ENCODE results near the gene MAP2K5.

DNA sequence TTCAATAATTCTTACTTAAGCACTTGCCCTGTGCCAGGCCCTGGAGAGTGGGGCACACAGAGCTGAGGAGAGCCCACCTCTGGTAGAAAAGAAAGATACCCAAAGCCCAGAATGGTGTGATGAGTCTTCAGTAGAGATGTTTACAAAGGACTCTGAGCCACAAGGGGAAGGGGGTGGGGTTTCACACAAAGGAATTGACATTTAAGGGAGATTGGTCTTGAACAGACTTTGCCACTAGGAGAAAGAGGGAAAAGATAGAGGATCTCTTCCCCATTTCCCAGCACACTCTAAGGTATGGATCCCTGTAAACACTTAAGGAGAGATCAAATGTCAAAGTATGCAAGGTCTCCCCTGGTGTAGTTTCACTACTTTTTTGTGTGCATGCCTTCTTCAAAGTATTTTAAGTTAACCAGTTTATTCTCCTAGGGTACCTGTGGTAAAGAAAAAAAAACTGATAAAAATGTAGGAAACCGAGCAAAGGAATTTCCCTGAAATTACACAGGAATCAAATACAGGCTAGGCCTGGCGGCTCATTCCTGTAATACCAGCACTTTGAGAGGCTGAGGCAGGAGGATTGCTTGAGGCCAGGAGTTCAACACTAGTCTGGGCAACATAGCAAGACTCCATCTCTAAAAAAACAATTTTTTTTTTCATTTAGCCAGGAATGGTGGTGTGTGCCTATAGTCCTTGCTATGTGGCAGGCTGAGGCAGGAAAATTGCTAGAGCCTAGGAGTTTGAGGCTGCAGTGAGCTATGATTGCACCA, 165.2 kb downstream of the MAP2K5 start:
- no peak for TF ChIP-seq ZNF24 (tag by site-specific recombination; IDR thresholded peaks at IDR 0.05)
- TF ChIP-seq ZNF473 (tag by site-specific recombination; IDR thresholded peaks at IDR 0.05) = no peak
- TF ChIP-seq, protein P1, sequence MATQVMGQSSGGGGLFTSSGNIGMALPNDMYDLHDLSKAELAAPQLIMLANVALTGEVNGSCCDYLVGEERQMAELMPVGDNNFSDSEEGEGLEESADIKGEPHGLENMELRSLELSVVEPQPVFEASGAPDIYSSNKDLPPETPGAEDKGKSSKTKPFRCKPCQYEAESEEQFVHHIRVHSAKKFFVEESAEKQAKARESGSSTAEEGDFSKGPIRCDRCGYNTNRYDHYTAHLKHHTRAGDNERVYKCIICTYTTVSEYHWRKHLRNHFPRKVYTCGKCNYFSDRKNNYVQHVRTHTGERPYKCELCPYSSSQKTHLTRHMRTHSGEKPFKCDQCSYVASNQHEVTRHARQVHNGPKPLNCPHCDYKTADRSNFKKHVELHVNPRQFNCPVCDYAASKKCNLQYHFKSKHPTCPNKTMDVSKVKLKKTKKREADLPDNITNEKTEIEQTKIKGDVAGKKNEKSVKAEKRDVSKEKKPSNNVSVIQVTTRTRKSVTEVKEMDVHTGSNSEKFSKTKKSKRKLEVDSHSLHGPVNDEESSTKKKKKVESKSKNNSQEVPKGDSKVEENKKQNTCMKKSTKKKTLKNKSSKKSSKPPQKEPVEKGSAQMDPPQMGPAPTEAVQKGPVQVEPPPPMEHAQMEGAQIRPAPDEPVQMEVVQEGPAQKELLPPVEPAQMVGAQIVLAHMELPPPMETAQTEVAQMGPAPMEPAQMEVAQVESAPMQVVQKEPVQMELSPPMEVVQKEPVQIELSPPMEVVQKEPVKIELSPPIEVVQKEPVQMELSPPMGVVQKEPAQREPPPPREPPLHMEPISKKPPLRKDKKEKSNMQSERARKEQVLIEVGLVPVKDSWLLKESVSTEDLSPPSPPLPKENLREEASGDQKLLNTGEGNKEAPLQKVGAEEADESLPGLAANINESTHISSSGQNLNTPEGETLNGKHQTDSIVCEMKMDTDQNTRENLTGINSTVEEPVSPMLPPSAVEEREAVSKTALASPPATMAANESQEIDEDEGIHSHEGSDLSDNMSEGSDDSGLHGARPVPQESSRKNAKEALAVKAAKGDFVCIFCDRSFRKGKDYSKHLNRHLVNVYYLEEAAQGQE (tag by site-specific recombination; IDR thresholded peaks at IDR 0.05) = no peak
- TF ChIP-seq, protein P2, sequence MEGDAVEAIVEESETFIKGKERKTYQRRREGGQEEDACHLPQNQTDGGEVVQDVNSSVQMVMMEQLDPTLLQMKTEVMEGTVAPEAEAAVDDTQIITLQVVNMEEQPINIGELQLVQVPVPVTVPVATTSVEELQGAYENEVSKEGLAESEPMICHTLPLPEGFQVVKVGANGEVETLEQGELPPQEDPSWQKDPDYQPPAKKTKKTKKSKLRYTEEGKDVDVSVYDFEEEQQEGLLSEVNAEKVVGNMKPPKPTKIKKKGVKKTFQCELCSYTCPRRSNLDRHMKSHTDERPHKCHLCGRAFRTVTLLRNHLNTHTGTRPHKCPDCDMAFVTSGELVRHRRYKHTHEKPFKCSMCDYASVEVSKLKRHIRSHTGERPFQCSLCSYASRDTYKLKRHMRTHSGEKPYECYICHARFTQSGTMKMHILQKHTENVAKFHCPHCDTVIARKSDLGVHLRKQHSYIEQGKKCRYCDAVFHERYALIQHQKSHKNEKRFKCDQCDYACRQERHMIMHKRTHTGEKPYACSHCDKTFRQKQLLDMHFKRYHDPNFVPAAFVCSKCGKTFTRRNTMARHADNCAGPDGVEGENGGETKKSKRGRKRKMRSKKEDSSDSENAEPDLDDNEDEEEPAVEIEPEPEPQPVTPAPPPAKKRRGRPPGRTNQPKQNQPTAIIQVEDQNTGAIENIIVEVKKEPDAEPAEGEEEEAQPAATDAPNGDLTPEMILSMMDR (tag by site-specific recombination; IDR thresholded peaks at IDR 0.05) = no peak
- no peak for TF ChIP-seq ZNF23 (tag by site-specific recombination; IDR thresholded peaks at IDR 0.05; ENCODE audit: borderline replicate concordance)
- no peak for TF ChIP-seq ZNF114 (tag by site-specific recombination; IDR thresholded peaks at IDR 0.05)
- TF ChIP-seq, protein P3, sequence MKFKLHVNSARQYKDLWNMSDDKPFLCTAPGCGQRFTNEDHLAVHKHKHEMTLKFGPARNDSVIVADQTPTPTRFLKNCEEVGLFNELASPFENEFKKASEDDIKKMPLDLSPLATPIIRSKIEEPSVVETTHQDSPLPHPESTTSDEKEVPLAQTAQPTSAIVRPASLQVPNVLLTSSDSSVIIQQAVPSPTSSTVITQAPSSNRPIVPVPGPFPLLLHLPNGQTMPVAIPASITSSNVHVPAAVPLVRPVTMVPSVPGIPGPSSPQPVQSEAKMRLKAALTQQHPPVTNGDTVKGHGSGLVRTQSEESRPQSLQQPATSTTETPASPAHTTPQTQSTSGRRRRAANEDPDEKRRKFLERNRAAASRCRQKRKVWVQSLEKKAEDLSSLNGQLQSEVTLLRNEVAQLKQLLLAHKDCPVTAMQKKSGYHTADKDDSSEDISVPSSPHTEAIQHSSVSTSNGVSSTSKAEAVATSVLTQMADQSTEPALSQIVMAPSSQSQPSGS (tag by site-specific recombination; IDR thresholded peaks at IDR 0.05; ENCODE audit: low read depth) = no peak
- no peak for TF ChIP-seq ZNF138 (tag by site-specific recombination; IDR thresholded peaks at IDR 0.05; ENCODE audit: borderline replicate concordance)
- no peak for TF ChIP-seq ZNF274 (IDR thresholded peaks at IDR 0.05; ENCODE audit: low read length)
- TF ChIP-seq ZNF274 (tag by site-specific recombination; IDR thresholded peaks at IDR 0.05; ENCODE audit: borderline replicate concordance) = no peak
- TF ChIP-seq, protein P4, sequence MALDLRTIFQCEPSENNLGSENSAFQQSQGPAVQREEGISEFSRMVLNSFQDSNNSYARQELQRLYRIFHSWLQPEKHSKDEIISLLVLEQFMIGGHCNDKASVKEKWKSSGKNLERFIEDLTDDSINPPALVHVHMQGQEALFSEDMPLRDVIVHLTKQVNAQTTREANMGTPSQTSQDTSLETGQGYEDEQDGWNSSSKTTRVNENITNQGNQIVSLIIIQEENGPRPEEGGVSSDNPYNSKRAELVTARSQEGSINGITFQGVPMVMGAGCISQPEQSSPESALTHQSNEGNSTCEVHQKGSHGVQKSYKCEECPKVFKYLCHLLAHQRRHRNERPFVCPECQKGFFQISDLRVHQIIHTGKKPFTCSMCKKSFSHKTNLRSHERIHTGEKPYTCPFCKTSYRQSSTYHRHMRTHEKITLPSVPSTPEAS (tag by site-specific recombination; IDR thresholded peaks at IDR 0.05) = no peak
- TF ChIP-seq ZNF830 (tag by site-specific recombination; IDR thresholded peaks at IDR 0.05; ENCODE audit: low read depth) = no peak
- no peak for TF ChIP-seq ZBTB17 (tag by site-specific recombination; IDR thresholded peaks at IDR 0.05)
- TF ChIP-seq, protein P5, sequence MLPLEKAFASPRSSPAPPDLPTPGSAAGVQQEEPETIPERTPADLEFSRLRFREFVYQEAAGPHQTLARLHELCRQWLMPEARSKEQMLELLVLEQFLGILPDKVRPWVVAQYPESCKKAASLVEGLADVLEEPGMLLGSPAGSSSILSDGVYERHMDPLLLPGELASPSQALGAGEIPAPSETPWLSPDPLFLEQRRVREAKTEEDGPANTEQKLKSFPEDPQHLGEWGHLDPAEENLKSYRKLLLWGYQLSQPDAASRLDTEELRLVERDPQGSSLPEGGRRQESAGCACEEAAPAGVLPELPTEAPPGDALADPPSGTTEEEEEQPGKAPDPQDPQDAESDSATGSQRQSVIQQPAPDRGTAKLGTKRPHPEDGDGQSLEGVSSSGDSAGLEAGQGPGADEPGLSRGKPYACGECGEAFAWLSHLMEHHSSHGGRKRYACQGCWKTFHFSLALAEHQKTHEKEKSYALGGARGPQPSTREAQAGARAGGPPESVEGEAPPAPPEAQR (tag by site-specific recombination; IDR thresholded peaks at IDR 0.05) = no peak
